ENCODE data around the gene NNMT. TPM values are rescaled to one million over a fixed set of nuclear protein-coding genes. Genes with fewer than 3 reads are reported as not detected.

Gene NNMT
- total and polyA plus RNA-seq, 4 donors = 405 to 1,814 (median 730) TPM

GRCh38 chr11:114345575-114346222 is 49.5 kb downstream of the NNMT start:
- ATAC-seq (ENCODE audit: low FRiP score) (no peak), DNase-seq (no peak)
- Histone ChIP-seq H3K9me3 (ENCODE audit: control insufficient read depth, low read length) (no peaks in the 10 kb centered on the region), H3K36me3 (ENCODE audit: control insufficient read depth in 1 of 2, insufficient read depth in 2 of 2, low read length in 1 of 2) (no peaks in the 10 kb centered on the region), H3K4me1 (ENCODE audit: control insufficient read depth in 1 of 2, insufficient read depth in 2 of 2, low read length in 2 of 2) (no peaks in the 10 kb centered on the region), H3K4me3 (ENCODE audit: low read length in 2 of 2) (no peak overlapping the region), H3K27ac (ENCODE audit: low read depth in 1 of 2, low read length in 2 of 2) (no peak overlapping the region), H3K27me3 (ENCODE audit: control insufficient read depth in 1 of 2, insufficient read depth in 2 of 2, low read length in 1 of 2) (no peaks in the 10 kb centered on the region)
- 98 to 100% methylated on average over 3 of the region's 3 CpGs for WGBS, 2 donors
- intact Hi-C loops (cut with DNase I) = loop anchor here (5.0 to 10.0 kb wide), 3 partner anchors 52 to 99 kb away; partner anchors contain the start of gene REXO2 (in 1 of the 2)

- intact Hi-C loops (cut with DNase I) = loop anchor here (5.0 to 10.0 kb wide), 3 partner anchors 51 to 98 kb away; partner anchors contain the start of gene REXO2 (in 1 of the 2)
- no peak for DNase-seq
- 68 to 72% methylated on average over 4 of the region's 4 CpGs for WGBS, 2 donors
- no peaks in the 10 kb centered on the region for H3K36me3 ChIP-seq (ENCODE audit: control insufficient read depth in 1 of 2, insufficient read depth in 2 of 2, low read length in 1 of 2)
- no peaks in the 10 kb centered on the region for H3K27me3 ChIP-seq (ENCODE audit: control insufficient read depth in 1 of 2, insufficient read depth in 2 of 2, low read length in 1 of 2)
- no peak overlapping the region for H3K27ac ChIP-seq (ENCODE audit: low read depth in 1 of 2, low read length in 2 of 2)
- no peak for ATAC-seq (ENCODE audit: low FRiP score)
- H3K9me3 ChIP-seq (ENCODE audit: control insufficient read depth, low read length) = no peaks in the 10 kb centered on the region
- H3K4me1 ChIP-seq (ENCODE audit: control insufficient read depth in 1 of 2, insufficient read depth in 2 of 2, low read length in 2 of 2) = no peaks in the 10 kb centered on the region
- no peak overlapping the region for H3K4me3 ChIP-seq (ENCODE audit: low read length in 2 of 2)
Observed at GRCh38 chr11:114346709-114347141, 50.5 kb downstream of the NNMT start.

GRCh38 chr11:114348200-114349191 is 52.3 kb downstream of the NNMT start:
- no peaks in the 10 kb centered on the region for H3K4me1 ChIP-seq (ENCODE audit: control insufficient read depth in 1 of 2, insufficient read depth in 2 of 2, low read length in 2 of 2)
- WGBS, 2 donors = 65 to 72% methylated on average over 13 of the region's 13 CpGs
- no peak overlapping the region for H3K4me3 ChIP-seq (ENCODE audit: low read length in 2 of 2)
- no peaks in the 10 kb centered on the region for H3K36me3 ChIP-seq (ENCODE audit: control insufficient read depth in 1 of 2, insufficient read depth in 2 of 2, low read length in 1 of 2)
- no peak overlapping the region for H3K27ac ChIP-seq (ENCODE audit: low read depth in 1 of 2, low read length in 2 of 2)
- DNase-seq (no peak), ATAC-seq (ENCODE audit: low FRiP score) (no peak)
- H3K9me3 ChIP-seq (ENCODE audit: control insufficient read depth, low read length) = no peaks in the 10 kb centered on the region
- H3K27me3 ChIP-seq (ENCODE audit: control insufficient read depth in 1 of 2, insufficient read depth in 2 of 2, low read length in 1 of 2) = no peaks in the 10 kb centered on the region
- intact Hi-C loops (cut with DNase I) = loop anchor here (2.0 to 10.0 kb wide), 4 partner anchors 49 to 96 kb away; partner anchors contain the start of genes C11orf71 (in 1 of the 2), RBM7 (in 1 of the 2) and REXO2 (in 1 of the 2)

GRCh38 chr11:114350022-114350421 is 53.8 kb downstream of the NNMT start:
- WGBS, 2 donors = 68 to 72% methylated on average over 10 of the region's 10 CpGs

GRCh38 chr11:114353443-114353842 is 57.2 kb downstream of the NNMT start:
- Histone ChIP-seq H3K27ac (ENCODE audit: low read depth in 1 of 2, low read length in 2 of 2) (no peak overlapping the region), H3K27me3 (ENCODE audit: control insufficient read depth in 1 of 2, insufficient read depth in 2 of 2, low read length in 1 of 2) (no peaks in the 10 kb centered on the region), H3K9me3 (ENCODE audit: control insufficient read depth, low read length) (no peaks in the 10 kb centered on the region), H3K36me3 (ENCODE audit: control insufficient read depth in 1 of 2, insufficient read depth in 2 of 2, low read length in 1 of 2) (no peaks in the 10 kb centered on the region), H3K4me1 (ENCODE audit: control insufficient read depth in 1 of 2, insufficient read depth in 2 of 2, low read length in 2 of 2) (no peaks in the 10 kb centered on the region), H3K4me3 (ENCODE audit: low read length in 2 of 2) (no peak overlapping the region)
- 71 to 74% methylated on average over 3 of the region's 3 CpGs for WGBS, 2 donors
- intact Hi-C loops (cut with DNase I) = no loop called here
- DNase-seq (no peak), ATAC-seq (ENCODE audit: low FRiP score) (no peak)

More at GRCh38 chr11:114350022-114350421, 53.8 kb downstream of the NNMT start:
- intact Hi-C loops (cut with DNase I) = no loop called here
- no peak for ATAC-seq (ENCODE audit: low FRiP score)
- no peaks in the 10 kb centered on the region for H3K9me3 ChIP-seq (ENCODE audit: control insufficient read depth, low read length)
- H3K27ac ChIP-seq (ENCODE audit: low read depth in 1 of 2, low read length in 2 of 2) = no peak overlapping the region
- no peaks in the 10 kb centered on the region for H3K27me3 ChIP-seq (ENCODE audit: control insufficient read depth in 1 of 2, insufficient read depth in 2 of 2, low read length in 1 of 2)
- H3K4me1 ChIP-seq (ENCODE audit: control insufficient read depth in 1 of 2, insufficient read depth in 2 of 2, low read length in 2 of 2) = no peaks in the 10 kb centered on the region
- no peak overlapping the region for H3K4me3 ChIP-seq (ENCODE audit: low read length in 2 of 2)
- H3K36me3 ChIP-seq (ENCODE audit: control insufficient read depth in 1 of 2, insufficient read depth in 2 of 2, low read length in 1 of 2) = no peaks in the 10 kb centered on the region
- no peak for DNase-seq

- ATAC-seq (ENCODE audit: low FRiP score) = no peak
- no peaks in the 10 kb centered on the region for H3K4me1 ChIP-seq (ENCODE audit: control insufficient read depth in 1 of 2, insufficient read depth in 2 of 2, low read length in 2 of 2)
- WGBS, 2 donors = 20 to 40% methylated on average over 3 of the region's 3 CpGs
- H3K27me3 ChIP-seq (ENCODE audit: control insufficient read depth in 1 of 2, insufficient read depth in 2 of 2, low read length in 1 of 2) = no peaks in the 10 kb centered on the region
- H3K9me3 ChIP-seq (ENCODE audit: control insufficient read depth, low read length) = no peaks in the 10 kb centered on the region
- no peak overlapping the region for H3K4me3 ChIP-seq (ENCODE audit: low read length in 2 of 2)
- no peak overlapping the region for H3K27ac ChIP-seq (ENCODE audit: low read depth in 1 of 2, low read length in 2 of 2)
- intact Hi-C loops (cut with DNase I) = no loop called here
- no peaks in the 10 kb centered on the region for H3K36me3 ChIP-seq (ENCODE audit: control insufficient read depth in 1 of 2, insufficient read depth in 2 of 2, low read length in 1 of 2)
- DNase-seq = no peak
Observed at GRCh38 chr11:114354076-114354475, 57.9 kb downstream of the NNMT start.

- H3K27me3 ChIP-seq (ENCODE audit: control insufficient read depth in 1 of 2, insufficient read depth in 2 of 2, low read length in 1 of 2) = no peaks in the 10 kb centered on the region
- no peak overlapping the region for H3K27ac ChIP-seq (ENCODE audit: low read depth in 1 of 2, low read length in 2 of 2)
- no peaks in the 10 kb centered on the region for H3K9me3 ChIP-seq (ENCODE audit: control insufficient read depth, low read length)
- intact Hi-C loops (cut with DNase I) = no loop called here
- DNase-seq (no peak), ATAC-seq (ENCODE audit: low FRiP score) (no peak)
- WGBS, 2 donors = 67 to 81% methylated on average over 1 of the region's 1 CpG
- no peaks in the 10 kb centered on the region for H3K36me3 ChIP-seq (ENCODE audit: control insufficient read depth in 1 of 2, insufficient read depth in 2 of 2, low read length in 1 of 2)
- H3K4me3 ChIP-seq (ENCODE audit: low read length in 2 of 2) = no peak overlapping the region
- H3K4me1 ChIP-seq (ENCODE audit: control insufficient read depth in 1 of 2, insufficient read depth in 2 of 2, low read length in 2 of 2) = no peaks in the 10 kb centered on the region
Observed at GRCh38 chr11:114358716-114359115, 62.5 kb downstream of the NNMT start.

- Histone ChIP-seq H3K4me3 (ENCODE audit: low read length in 2 of 2) (no peak overlapping the region), H3K36me3 (ENCODE audit: control insufficient read depth in 1 of 2, insufficient read depth in 2 of 2, low read length in 1 of 2) (no peaks in the 10 kb centered on the region), H3K4me1 (ENCODE audit: control insufficient read depth in 1 of 2, insufficient read depth in 2 of 2, low read length in 2 of 2) (no peaks in the 10 kb centered on the region), H3K9me3 (ENCODE audit: control insufficient read depth, low read length) (no peaks in the 10 kb centered on the region), H3K27me3 (ENCODE audit: control insufficient read depth in 1 of 2, insufficient read depth in 2 of 2, low read length in 1 of 2) (no peaks in the 10 kb centered on the region), H3K27ac (ENCODE audit: low read depth in 1 of 2, low read length in 2 of 2) (no peak overlapping the region)
- DNase-seq = no peak
- intact Hi-C loops (cut with DNase I) = no loop called here
- no peak for ATAC-seq (ENCODE audit: low FRiP score)
Observed at GRCh38 chr11:114359342-114359741, 63.1 kb downstream of the NNMT start.
